SK-N-SH treated with all-trans-retinoic acid at 6 μM for 48 hours (cell line): ENCODE data around the gene TMEM52B.

Source experiments
- ISL1 ChIP-seq: fragments of 250-450 bp; sonication (Bioruptor Pico); IDR thresholded peaks from 2 replicates; pipeline ENCODE4 v2.1.2; 2022; ENCODE audit warnings: mild to moderate bottlenecking, moderate library complexity
- TF ChIP-seq, protein P1 (sequence below): fragments of 250-450 bp; sonication (Bioruptor Pico); IDR thresholded peaks from 2 replicates; pipeline ENCODE4 v1.8.0; 2020; ENCODE audit warnings: mild to moderate bottlenecking, moderate library complexity, borderline replicate concordance

DNA sequence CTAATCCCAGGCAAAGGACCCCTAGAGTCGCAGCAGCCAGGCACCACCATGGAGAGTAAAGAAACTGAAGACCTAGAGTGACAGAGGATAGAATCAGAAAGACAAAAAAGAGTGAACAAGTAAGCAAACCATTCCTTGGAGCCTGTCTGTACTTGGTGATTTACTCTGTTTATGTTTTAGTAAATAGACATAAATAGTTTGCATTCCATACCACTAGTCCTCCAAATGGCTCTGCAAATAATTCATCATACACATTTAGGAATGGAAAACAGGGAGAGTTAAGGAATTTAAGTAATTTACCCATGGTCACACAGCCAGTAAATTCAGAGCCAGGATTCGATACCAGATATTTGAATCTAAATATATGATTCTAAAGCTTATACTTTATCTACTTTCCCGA is 9.7 kb upstream of the TMEM52B start:
- TF ChIP-seq ISL1 (CRISPR knock-in tag) = no peak
- TF ChIP-seq, protein P1, sequence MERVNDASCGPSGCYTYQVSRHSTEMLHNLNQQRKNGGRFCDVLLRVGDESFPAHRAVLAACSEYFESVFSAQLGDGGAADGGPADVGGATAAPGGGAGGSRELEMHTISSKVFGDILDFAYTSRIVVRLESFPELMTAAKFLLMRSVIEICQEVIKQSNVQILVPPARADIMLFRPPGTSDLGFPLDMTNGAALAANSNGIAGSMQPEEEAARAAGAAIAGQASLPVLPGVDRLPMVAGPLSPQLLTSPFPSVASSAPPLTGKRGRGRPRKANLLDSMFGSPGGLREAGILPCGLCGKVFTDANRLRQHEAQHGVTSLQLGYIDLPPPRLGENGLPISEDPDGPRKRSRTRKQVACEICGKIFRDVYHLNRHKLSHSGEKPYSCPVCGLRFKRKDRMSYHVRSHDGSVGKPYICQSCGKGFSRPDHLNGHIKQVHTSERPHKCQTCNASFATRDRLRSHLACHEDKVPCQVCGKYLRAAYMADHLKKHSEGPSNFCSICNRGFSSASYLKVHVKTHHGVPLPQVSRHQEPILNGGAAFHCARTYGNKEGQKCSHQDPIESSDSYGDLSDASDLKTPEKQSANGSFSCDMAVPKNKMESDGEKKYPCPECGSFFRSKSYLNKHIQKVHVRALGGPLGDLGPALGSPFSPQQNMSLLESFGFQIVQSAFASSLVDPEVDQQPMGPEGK (CRISPR knock-in tag) = no peak
